Neuronal stem cell (in vitro differentiated cells): ENCODE results near the gene PRRT2.
A peak's percentile ranks its signal among the peaks of the same experiment; 100 is the strongest.

Source experiments
- DNase-seq: peaks from one replicate; pipeline ENCODE4 v3.0.0-alpha.2; 2013; ENCODE audit warnings: low spot score
- H2AFZ ChIP-seq: one replicate; pipeline ENCODE4 v1.6.1; 2013; ENCODE audit warnings: mild to moderate bottlenecking, low read length, inconsistent platforms
- H2AK5ac ChIP-seq: 2 replicates; pipeline ENCODE4 v1.6.1; 2013; ENCODE audit warnings: low read depth, mild to moderate bottlenecking, inconsistent platforms, low read length, moderate library complexity, mixed read lengths
- H2BK120ac ChIP-seq: 2 replicates; pipeline ENCODE4 v1.6.1; 2013; ENCODE audit warnings: low read depth, mild to moderate bottlenecking, inconsistent platforms, low read length, moderate library complexity, mixed read lengths
- H2BK12ac ChIP-seq: one replicate; pipeline ENCODE4 v1.6.1; 2013; ENCODE audit warnings: low read length, inconsistent platforms
- H2BK15ac ChIP-seq: 2 replicates; pipeline ENCODE4 v1.6.1; 2013; ENCODE audit warnings: mild to moderate bottlenecking, low read length, inconsistent platforms, mixed read lengths
- H2BK5ac ChIP-seq: one replicate; pipeline ENCODE4 v1.6.1; 2013; ENCODE audit warnings: inconsistent platforms, mild to moderate bottlenecking, low read length, moderate library complexity
- H3K14ac ChIP-seq: one replicate; pipeline ENCODE4 v1.6.1; 2013; ENCODE audit warnings: low read length, inconsistent platforms
- H3K18ac ChIP-seq: 2 replicates; pipeline ENCODE4 v1.6.1; 2013; ENCODE audit warnings: low read length, inconsistent platforms
- H3K23ac ChIP-seq: 2 replicates; pipeline ENCODE4 v1.6.1; 2013; ENCODE audit warnings: low read depth, mild to moderate bottlenecking, mixed read lengths, low read length, inconsistent platforms; ENCODE audit not compliant: poor library complexity
- H3K27ac ChIP-seq: replicated peaks from 3 replicates; pipeline ENCODE4 v1.5.1; 2013; ENCODE audit warnings: low read length, inconsistent platforms
- H3K27me3 ChIP-seq, 3 experiments: 2 replicates each; pipeline ENCODE4 v1.6.1; 2013; ENCODE audit warnings: low read length in 3 of 3, mild to moderate bottlenecking in 2 of 3, inconsistent platforms in 1 of 3, low read depth in 1 of 3, mixed read lengths in 1 of 3, moderate library complexity in 1 of 3; ENCODE audit not compliant: control insufficient read depth in 3 of 3, insufficient read depth in 3 of 3
- H3K36me3 ChIP-seq, 2 donors: replicated peaks in 1 of 2; 2 replicates each; pipeline ENCODE4 v1.6.1; 2013; ENCODE audit warnings: low read length in 2 of 2; ENCODE audit not compliant: control insufficient read depth in 2 of 2, insufficient read depth in 2 of 2
- H3K4ac ChIP-seq: 2 replicates; pipeline ENCODE4 v1.6.1; 2013; ENCODE audit warnings: inconsistent platforms, mild to moderate bottlenecking, low read length, moderate library complexity
- H3K4me1 ChIP-seq, 2 donors: 1 replicate in 1 of 2; 2 replicates in 1 of 2; pipeline ENCODE4 v1.6.1; 2013; ENCODE audit warnings: low read length in 2 of 2, low read depth in 1 of 2; ENCODE audit not compliant: control insufficient read depth in 2 of 2, insufficient read depth in 1 of 2
- H3K4me2 ChIP-seq: one replicate; pipeline ENCODE4 v1.6.1; 2013; ENCODE audit warnings: mild to moderate bottlenecking, low read length, inconsistent platforms; ENCODE audit not compliant: insufficient read depth, poor library complexity, severe bottlenecking
- H3K4me3 ChIP-seq, 2 donors: 2 replicates each; pipeline ENCODE4 v1.5.1; 2013; ENCODE audit warnings: low read length in 2 of 2, mild to moderate bottlenecking in 2 of 2, inconsistent platforms in 1 of 2, moderate library complexity in 1 of 2
- H3K79me1 ChIP-seq: one replicate; pipeline ENCODE4 v1.6.1; 2013; ENCODE audit warnings: low read depth, mild to moderate bottlenecking, inconsistent platforms, low read length, moderate library complexity
- H3K9ac ChIP-seq: one replicate; pipeline ENCODE4 v1.6.1; 2013; ENCODE audit warnings: mild to moderate bottlenecking, low read depth, low read length, inconsistent platforms; ENCODE audit not compliant: poor library complexity
- H3K9me3 ChIP-seq, 2 donors: replicated peaks in 1 of 2; 2 replicates each; pipeline versions ENCODE3 to v1.6.1; 2013; ENCODE audit warnings: low read length in 2 of 2, mild to moderate bottlenecking in 2 of 2, inconsistent platforms in 1 of 2, low read depth in 1 of 2, mixed read lengths in 1 of 2, moderate library complexity in 1 of 2; ENCODE audit not compliant: control insufficient read depth in 2 of 2, insufficient read depth in 1 of 2
- H4K8ac ChIP-seq: one replicate; pipeline ENCODE4 v1.6.1; 2013; ENCODE audit warnings: low read depth, mild to moderate bottlenecking, inconsistent platforms, low read length, moderate library complexity
- H4K91ac ChIP-seq: one replicate; pipeline ENCODE4 v1.6.1; 2013; ENCODE audit warnings: low read length, low read depth, mild to moderate bottlenecking, inconsistent platforms; ENCODE audit not compliant: poor library complexity
- WGBS, 2 donors: extraction: QIAGEN DNeasy Blood & Tissue Kit; methylation state at CpG; one replicate each; pipeline ENCODE4 v1.1.7; 2013; ENCODE audit warnings: missing lambda C conversion rate in 2 of 2, mixed read lengths in 1 of 2; ENCODE audit not compliant: insufficient read length in 2 of 2, insufficient replicate concordance in 1 of 2; ENCODE audit errors: extremely low coverage in 2 of 2; 5-methylcytosine and 5-hydroxymethylcytosine counted together

PRRT2 gene

DNA sequence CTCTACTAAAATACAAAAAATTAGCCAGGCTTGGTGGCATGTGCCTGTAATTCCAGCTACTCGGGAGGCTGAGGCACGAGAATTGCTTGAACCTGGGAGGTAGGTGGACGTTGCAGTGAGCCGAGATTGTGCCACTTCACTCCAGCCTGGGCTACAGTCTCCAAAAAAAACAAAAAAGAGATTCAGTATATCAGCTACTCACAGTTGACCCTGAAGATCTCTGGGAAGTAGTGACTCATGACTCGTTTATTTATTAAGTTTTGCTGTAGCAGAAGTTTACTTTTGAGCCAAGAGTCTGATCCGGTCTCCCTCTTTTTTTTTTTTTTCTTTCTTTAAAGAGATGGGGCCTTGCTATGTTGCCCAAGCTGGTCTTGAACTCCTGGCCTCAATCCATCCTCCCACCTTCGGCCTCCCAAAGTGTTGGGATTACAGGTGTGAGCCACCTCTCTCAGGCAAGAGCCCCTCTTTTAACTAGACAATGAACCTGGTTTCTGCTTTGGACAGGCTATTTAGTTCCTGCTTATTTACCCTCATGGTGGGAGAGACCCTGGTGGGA, 12.7 kb downstream of the PRRT2 start:
- H2BK12ac ChIP-seq: no peak overlapping the region
- H3K36me3 ChIP-seq: peaks cover 12% of the 10 kb centered on the region in 2 donors
- no peak overlapping the region for H2AK5ac ChIP-seq
- DNase-seq: no peak
- H3K4ac ChIP-seq: no peak overlapping the region
- H3K9ac ChIP-seq: no peak overlapping the region
- no peak overlapping the region for H2BK15ac ChIP-seq
- H3K4me1 ChIP-seq: peaks cover 2 to 13% of the 10 kb centered on the region in 2 donors
- H3K27me3 ChIP-seq: no peaks in the 10 kb centered on the region
- peak overlapping the region; percentile 1 for H3K18ac ChIP-seq
- no peak overlapping the region for H3K4me3 ChIP-seq
- no peak overlapping the region for H4K91ac ChIP-seq
- no peaks in the 10 kb centered on the region for H3K9me3 ChIP-seq
- no peak overlapping the region for H3K23ac ChIP-seq
- H3K14ac ChIP-seq: no peak overlapping the region
- no peak overlapping the region for H2BK120ac ChIP-seq
- H2AFZ ChIP-seq: no peak overlapping the region
- no peak overlapping the region for H2BK5ac ChIP-seq
- WGBS, 2 donors: no CpG with 5 or more reads among the region's 7 CpGs
- H3K27ac ChIP-seq: no peak overlapping the region
- H4K8ac ChIP-seq: no peak overlapping the region
- H3K4me2 ChIP-seq: no peak overlapping the region
- no peaks in the 10 kb centered on the region for H3K79me1 ChIP-seq

GRCh38 chr16:29825145-29826044, 13.4 kb downstream of the PRRT2 start:
- H3K9me3 ChIP-seq: no peaks in the 10 kb centered on the region
- H3K36me3 ChIP-seq: peaks cover 5% of the 10 kb centered on the region in 2 donors
- H2AFZ ChIP-seq: no peak overlapping the region
- H3K4me3 ChIP-seq: peak overlapping the region in 1 of 2 donors; percentile 24
- no peak overlapping the region for H3K4ac ChIP-seq
- H3K79me1 ChIP-seq: no peaks in the 10 kb centered on the region
- no peak overlapping the region for H3K23ac ChIP-seq
- no peak overlapping the region for H4K8ac ChIP-seq
- DNase-seq: no peak
- no peak overlapping the region for H3K14ac ChIP-seq
- peak overlapping the region; percentile 46 for H3K18ac ChIP-seq
- H3K4me1 ChIP-seq: peaks cover 2 to 13% of the 10 kb centered on the region in 2 donors
- peak overlapping the region; percentile 26 for H3K27ac ChIP-seq
- no peak overlapping the region for H4K91ac ChIP-seq
- no CpG with 5 or more reads among the region's 10 CpGs for WGBS, 2 donors
- no peak overlapping the region for H2BK5ac ChIP-seq
- H3K4me2 ChIP-seq: no peak overlapping the region
- no peak overlapping the region for H2BK15ac ChIP-seq
- no peak overlapping the region for H2BK12ac ChIP-seq
- H2BK120ac ChIP-seq: peak overlapping the region; percentile 7
- no peaks in the 10 kb centered on the region for H3K27me3 ChIP-seq
- H2AK5ac ChIP-seq: no peak overlapping the region
- no peak overlapping the region for H3K9ac ChIP-seq

- Histone ChIP-seq H3K79me1 (no peaks in the 10 kb centered on the region), H2BK15ac (no peak overlapping the region), H3K23ac (no peak overlapping the region), H4K91ac (no peak overlapping the region), H3K27me3 (no peaks in the 10 kb centered on the region), H2AK5ac (no peak overlapping the region), H4K8ac (no peak overlapping the region), H3K14ac (no peak overlapping the region), H2BK120ac (no peak overlapping the region), H3K27ac (no peak overlapping the region), H2BK5ac (no peak overlapping the region), H3K36me3 (no peaks in the 10 kb centered on the region), H3K4me3 (no peak overlapping the region), H3K9ac (no peak overlapping the region), H3K4ac (no peak overlapping the region), H3K4me1 (peaks cover 2 to 13% of the 10 kb centered on the region in 2 donors), H3K9me3 (no peaks in the 10 kb centered on the region), H3K4me2 (no peak overlapping the region), H3K18ac (no peak overlapping the region), H2AFZ (no peak overlapping the region), H2BK12ac (no peak overlapping the region)
- no CpG with 5 or more reads among the region's 8 CpGs for WGBS, 2 donors
- no peak for DNase-seq
These were observed 14.3 kb downstream of the PRRT2 start for GRCh38 chr16:29826342-29826695.

DNA sequence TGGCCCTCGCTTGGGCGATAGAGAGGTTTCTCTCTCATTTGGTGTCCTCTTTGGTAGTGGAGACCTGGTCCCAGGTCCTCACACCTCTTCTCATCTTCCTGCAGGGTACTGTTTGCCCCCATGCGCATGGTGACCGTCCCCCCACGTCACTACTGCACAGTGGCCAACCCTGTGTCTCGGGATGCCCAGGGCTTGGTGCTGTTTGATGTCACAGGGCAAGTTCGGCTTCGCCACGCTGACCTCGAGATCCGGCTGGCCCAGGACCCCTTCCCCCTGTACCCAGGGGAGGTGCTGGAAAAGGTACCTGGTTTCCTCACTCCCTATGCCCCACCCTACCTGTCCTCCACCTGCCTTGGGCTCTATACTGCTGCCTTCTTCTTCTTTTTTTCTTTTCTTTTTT, 18.8 kb downstream of the PRRT2 start:
- no peak overlapping the region for H3K23ac ChIP-seq
- no peak overlapping the region for H4K8ac ChIP-seq

More for the DNA sequence above, 18.8 kb downstream of the PRRT2 start:
- H3K4me2 ChIP-seq: no peak overlapping the region
- H3K36me3 ChIP-seq: no peaks in the 10 kb centered on the region
- WGBS, 2 donors: no CpG with 5 or more reads among the region's 11 CpGs
- DNase-seq: no peak
- no peak overlapping the region for H2BK12ac ChIP-seq
- no peak overlapping the region for H2BK15ac ChIP-seq
- H2AK5ac ChIP-seq: no peak overlapping the region
- no peak overlapping the region for H3K14ac ChIP-seq
- H3K27me3 ChIP-seq: no peaks in the 10 kb centered on the region
- H3K79me1 ChIP-seq: peaks cover 2% of the 10 kb centered on the region
- H2BK5ac ChIP-seq: no peak overlapping the region
- H3K18ac ChIP-seq: no peak overlapping the region
- H4K91ac ChIP-seq: no peak overlapping the region
- H3K4me1 ChIP-seq: peaks cover 0 to 2% of the 10 kb centered on the region in 2 donors
- H3K9me3 ChIP-seq: no peaks in the 10 kb centered on the region
- H2AFZ ChIP-seq: no peak overlapping the region
- no peak overlapping the region for H3K27ac ChIP-seq
- no peak overlapping the region for H3K4me3 ChIP-seq
- no peak overlapping the region for H3K9ac ChIP-seq
- no peak overlapping the region for H3K4ac ChIP-seq
- no peak overlapping the region for H2BK120ac ChIP-seq
